ENCODE data around the gene MSH6. TPM values are rescaled to one million over a fixed set of nuclear protein-coding genes. Genes with fewer than 3 reads are reported as not detected.

Gene MSH6, protein sequence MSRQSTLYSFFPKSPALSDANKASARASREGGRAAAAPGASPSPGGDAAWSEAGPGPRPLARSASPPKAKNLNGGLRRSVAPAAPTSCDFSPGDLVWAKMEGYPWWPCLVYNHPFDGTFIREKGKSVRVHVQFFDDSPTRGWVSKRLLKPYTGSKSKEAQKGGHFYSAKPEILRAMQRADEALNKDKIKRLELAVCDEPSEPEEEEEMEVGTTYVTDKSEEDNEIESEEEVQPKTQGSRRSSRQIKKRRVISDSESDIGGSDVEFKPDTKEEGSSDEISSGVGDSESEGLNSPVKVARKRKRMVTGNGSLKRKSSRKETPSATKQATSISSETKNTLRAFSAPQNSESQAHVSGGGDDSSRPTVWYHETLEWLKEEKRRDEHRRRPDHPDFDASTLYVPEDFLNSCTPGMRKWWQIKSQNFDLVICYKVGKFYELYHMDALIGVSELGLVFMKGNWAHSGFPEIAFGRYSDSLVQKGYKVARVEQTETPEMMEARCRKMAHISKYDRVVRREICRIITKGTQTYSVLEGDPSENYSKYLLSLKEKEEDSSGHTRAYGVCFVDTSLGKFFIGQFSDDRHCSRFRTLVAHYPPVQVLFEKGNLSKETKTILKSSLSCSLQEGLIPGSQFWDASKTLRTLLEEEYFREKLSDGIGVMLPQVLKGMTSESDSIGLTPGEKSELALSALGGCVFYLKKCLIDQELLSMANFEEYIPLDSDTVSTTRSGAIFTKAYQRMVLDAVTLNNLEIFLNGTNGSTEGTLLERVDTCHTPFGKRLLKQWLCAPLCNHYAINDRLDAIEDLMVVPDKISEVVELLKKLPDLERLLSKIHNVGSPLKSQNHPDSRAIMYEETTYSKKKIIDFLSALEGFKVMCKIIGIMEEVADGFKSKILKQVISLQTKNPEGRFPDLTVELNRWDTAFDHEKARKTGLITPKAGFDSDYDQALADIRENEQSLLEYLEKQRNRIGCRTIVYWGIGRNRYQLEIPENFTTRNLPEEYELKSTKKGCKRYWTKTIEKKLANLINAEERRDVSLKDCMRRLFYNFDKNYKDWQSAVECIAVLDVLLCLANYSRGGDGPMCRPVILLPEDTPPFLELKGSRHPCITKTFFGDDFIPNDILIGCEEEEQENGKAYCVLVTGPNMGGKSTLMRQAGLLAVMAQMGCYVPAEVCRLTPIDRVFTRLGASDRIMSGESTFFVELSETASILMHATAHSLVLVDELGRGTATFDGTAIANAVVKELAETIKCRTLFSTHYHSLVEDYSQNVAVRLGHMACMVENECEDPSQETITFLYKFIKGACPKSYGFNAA (N-terminal part only)
- total RNA-seq: 60.5 and 89.8 TPM in 2 replicates

GRCh38 chr2:47782671-47783485, at the start of gene MSH6:
Gene MSH6 (plus strand): TSS chr2:47783145. CDS start chr2:47783234, 89 bp downstream.

Other genes starting within 250 kb of the MSH6 start
- gene KCNK12, start 212.2 kb upstream of the MSH6 start, total RNA-seq: under 0.01 and 0.25 TPM in 2 replicates
- 52.9 and 57.6 TPM in 2 replicates for gene FBXO11, start 123.4 kb downstream of the MSH6 start, total RNA-seq